Stimulated activated CD4-positive, alpha-beta T cell treated with anti-CD3 and anti-CD28 coated beads, Interleukin-4, amount 100 ng/mL, for 4 hours (primary cell): ENCODE data around the gene EXT2.

Experiments
- DNase-seq, 2 experiments: peaks; one replicate each; pipeline ENCODE4 v3.0.0-alpha.2; 2020

The EXT2 gene

GRCh38 chr11:44174842-44175241, 79.4 kb downstream of the EXT2 start:
- no peak for DNase-seq

GRCh38 chr11:44176546-44177213, 81.2 kb downstream of the EXT2 start:
- DNase-seq: no peak

- no peak for DNase-seq
Measured at GRCh38 chr11:44177905-44178304, 82.4 kb downstream of the EXT2 start.

- no peak for DNase-seq
Measured at GRCh38 chr11:44178381-44178780, 82.9 kb downstream of the EXT2 start.

DNA sequence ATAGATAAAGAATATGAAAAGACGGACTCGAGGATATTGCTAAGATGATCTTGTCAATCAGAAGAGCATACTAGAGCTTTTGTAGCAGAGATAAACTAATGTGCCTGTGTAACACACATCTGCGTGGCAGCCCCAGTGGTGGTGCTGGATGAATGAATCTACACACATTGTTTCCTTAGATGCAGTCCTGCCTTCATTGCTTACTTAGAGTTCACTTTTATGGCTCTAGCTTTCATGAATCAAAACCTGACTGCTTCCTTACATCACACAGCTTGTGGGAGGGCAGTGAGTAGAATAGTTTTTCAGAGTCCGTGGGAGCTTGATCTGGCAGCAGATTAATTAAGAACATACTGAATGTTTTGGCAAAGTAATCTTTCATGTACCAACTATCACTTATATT, 83.7 kb downstream of the EXT2 start:
- no peak for DNase-seq

GRCh38 chr11:44180107-44180506, 84.6 kb downstream of the EXT2 start:
- DNase-seq: no peak

DNA sequence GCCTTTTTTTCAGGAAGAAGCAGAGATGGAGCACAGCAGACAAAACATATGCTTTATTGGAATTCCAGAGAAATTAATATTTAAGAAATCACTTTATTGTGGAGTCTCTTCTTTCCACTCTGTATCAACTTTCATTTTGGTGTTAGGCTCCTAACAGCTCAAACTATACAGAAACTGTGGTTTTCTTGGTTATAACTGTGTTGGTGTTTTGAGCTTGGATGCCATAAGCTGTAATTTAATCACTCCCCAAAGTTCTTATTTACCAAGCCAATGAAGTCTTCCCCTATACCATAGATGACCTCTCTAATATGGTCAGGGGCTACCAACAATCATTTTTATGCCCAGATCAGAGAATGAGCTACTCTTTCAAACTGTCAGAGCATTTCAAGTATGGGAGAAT, 90.0 kb downstream of the EXT2 start:
- no peak for DNase-seq

- DNase-seq: no peak
Measured at GRCh38 chr11:44186321-44186930, 90.9 kb downstream of the EXT2 start.

- DNase-seq: no peak
Measured at GRCh38 chr11:44188643-44189042, 93.2 kb downstream of the EXT2 start.

- no peak for DNase-seq
Measured at GRCh38 chr11:44189986-44190882, 94.8 kb downstream of the EXT2 start.

DNA sequence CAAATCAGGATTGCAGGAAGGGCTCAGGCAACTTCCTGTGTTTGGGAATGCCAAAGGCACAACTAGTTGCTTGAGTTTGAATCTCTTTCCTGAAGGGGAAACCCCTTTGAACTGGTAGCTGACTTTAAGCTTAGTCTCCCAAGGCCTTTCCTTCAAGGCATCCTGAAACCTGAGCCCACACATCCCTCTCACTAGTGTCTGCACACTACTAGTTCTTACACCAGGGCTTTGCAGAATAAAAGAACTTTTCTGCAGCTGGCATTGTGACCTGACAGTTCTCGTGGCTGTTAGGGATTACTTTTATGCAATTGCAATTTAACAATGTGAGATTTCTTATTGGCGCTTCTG, 95.4 kb downstream of the EXT2 start:
- DNase-seq: no peak

- no peak for DNase-seq
Measured at GRCh38 chr11:44191322-44192016, 96.0 kb downstream of the EXT2 start.

DNA sequence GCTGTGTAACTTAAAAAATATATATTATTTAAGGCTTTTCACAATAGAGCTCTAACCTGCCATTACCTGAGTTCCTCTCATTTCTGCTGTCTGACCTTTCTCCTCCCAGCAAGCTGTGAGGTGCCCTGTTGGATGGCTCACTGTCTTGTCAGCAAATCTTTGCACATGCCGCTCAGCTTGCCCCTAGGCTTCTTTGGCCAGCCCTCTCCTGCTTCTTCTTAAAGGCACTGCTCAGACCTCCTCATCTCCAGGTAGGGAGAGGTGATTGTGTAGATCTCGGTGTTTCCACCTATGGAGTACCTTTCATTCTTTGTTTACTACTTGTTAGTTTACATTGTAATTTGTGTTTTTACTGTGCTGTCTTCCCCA, 96.5 kb downstream of the EXT2 start:
- DNase-seq: no peak

DNA sequence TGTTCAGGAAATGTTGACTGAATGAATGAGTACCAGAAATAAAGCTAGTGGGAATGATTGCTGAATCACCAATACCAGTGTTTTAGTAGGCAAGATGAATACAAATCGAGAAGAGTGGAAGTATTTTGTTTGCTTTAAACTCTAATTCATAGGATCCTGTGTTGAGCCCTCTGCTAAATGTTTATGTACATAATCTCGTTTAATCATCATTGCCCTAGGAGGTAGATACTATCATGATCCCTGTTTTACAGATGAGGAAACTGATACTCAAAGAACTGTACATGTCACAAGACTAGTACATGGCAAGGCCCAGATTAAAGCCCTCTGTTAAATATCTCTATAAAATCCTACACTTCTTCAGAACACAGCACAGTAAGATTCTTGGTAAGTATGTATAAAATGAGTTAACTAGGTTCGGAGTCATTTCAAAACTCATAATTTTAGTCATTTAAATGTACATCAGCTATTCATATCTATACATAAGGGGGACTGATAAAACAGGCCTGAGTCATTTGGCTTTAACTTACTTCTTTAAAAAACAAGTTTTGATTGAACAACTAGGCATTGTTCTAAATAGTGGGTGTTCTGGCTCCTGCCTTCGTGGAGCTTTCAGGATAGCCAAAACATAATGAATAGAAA, 97.1 kb downstream of the EXT2 start:
- no peak for DNase-seq

GRCh38 chr11:44193856-44194255, 98.4 kb downstream of the EXT2 start:
- DNase-seq: no peak

DNA sequence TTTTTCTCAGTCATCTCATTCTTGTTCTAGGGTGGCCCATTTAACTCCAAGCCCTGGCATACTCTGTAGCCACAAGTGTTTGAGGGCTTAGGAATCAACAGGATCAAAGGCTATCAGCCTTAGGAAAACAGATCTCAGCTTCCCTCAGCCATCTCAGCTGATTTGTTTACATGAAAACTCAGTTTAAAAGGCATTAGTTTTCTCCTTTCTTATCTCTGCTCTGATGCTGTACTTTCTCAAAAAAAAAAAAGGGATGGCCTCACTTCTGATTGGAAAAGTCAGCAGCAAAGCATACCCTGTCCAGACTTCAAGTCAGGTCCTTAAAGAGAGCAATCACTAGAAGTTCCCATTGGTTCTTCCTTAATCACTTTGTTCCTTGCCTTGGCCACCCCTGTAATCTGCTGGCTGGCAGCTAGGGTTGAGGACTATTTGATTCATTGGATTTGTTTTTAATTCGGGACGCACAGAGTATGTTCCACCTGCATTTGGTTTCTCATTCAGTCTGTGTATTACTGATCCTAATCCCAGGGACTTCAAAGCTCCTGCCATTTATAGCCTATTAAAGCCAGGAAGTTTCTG, 102.8 kb downstream of the EXT2 start:
- DNase-seq: no peak

- no peak for DNase-seq
Measured at GRCh38 chr11:44199298-44199697, 103.8 kb downstream of the EXT2 start.

DNA sequence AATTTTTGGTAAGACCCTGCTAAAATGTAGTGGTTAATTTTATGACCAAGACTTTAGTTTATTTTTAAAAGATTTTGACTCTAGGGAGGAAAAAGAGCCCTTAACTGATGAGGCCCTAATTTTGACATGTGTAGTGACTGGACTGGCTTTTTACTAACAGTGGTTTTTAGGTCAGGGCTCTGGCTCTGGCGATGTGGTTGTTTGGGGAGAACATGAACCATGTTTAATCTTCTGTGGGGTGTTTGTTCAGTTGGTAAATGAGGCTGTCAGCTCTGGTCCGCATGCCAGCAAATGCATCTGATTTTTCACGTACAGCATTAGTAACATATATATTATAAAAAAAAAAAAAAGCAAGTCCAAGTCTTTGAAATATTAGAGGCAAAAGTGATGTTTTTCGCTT, 104.3 kb downstream of the EXT2 start:
- no peak for DNase-seq

GRCh38 chr11:44203270-44204043, 108.0 kb downstream of the EXT2 start:
- no peak for DNase-seq

GRCh38 chr11:44205352-44205751, 109.9 kb downstream of the EXT2 start:
- no peak for DNase-seq

- no peak for DNase-seq
Measured at GRCh38 chr11:44205836-44206235, 110.4 kb downstream of the EXT2 start.

DNA sequence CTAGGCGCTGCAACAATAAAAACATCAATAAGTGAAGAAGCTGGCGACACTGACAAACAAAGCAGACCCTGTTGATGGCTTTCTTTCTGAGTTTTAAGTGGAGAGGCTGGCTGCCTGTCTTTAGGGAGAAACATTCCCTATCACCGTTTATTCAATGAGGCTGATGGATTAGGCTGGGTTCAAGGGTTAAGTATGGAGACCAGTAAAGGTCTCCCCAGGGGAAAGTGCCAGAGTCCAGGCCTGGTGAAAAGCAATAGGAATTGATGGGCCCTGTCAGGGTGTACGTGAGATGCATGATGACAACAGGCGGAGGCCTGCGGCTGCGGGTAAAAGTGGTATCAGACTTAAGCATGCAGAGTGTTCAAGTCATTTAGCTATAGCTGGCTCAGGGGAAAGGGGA, 111.8 kb downstream of the EXT2 start:
- DNase-seq: no peak
